ENCODE results near the gene DAB2IP.

The DAB2IP gene

DNA sequence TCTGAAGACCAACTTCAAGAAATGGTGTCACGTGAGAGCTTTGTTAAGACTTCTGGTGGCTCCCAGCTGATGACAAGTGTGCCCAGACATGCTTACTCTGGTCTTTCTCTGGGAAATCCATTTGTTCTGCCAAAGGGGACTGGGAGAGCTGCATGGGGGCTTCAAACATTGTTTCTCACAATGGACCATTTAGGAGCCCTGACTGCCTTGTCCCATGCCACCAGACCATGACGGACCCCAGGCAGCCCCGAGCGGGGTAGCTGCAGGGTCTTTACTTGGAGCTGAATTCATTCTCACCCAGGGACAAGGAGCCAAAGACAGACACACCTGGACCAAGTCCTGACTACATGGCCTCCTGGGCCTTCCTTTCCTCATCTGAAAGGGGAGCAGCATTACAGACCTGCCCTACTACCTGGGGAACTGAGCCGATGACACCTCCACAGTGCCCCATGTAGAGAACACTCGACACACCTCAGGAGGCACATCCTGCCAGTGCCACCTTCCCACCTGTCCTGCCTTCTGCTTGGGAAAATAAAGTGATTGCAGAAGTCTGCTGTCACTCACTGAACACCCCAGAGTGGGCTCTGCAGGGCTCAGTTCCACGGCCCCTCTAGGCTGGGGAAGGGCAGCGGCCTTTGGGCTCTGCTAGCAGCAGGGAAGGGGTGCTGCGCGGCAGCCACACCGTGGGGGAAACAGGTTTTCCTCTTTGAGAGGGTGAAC lies 169.0 kb downstream of the DAB2IP start:
- no peak for DNase-seq

DNA sequence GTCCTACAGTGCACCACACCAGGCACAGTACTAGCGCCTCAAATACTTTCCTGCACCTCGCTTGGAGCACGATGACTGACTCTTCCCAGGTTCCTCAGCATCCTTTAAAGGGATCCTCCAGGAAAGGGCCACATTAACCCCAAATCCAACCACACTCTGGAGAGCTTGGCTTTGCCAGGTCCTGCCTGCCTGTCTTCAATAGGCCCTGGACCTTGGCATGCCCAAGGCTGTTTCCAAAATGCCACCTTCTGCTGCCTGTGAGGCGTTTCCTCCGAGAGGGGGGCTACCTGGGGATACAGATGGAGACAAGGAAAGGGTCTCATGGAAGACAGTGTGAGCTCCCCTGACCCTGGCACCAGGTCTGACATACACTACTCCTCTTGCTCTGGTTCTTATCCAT lies 169.9 kb downstream of the DAB2IP start:
- DNase-seq: no peak

DNA sequence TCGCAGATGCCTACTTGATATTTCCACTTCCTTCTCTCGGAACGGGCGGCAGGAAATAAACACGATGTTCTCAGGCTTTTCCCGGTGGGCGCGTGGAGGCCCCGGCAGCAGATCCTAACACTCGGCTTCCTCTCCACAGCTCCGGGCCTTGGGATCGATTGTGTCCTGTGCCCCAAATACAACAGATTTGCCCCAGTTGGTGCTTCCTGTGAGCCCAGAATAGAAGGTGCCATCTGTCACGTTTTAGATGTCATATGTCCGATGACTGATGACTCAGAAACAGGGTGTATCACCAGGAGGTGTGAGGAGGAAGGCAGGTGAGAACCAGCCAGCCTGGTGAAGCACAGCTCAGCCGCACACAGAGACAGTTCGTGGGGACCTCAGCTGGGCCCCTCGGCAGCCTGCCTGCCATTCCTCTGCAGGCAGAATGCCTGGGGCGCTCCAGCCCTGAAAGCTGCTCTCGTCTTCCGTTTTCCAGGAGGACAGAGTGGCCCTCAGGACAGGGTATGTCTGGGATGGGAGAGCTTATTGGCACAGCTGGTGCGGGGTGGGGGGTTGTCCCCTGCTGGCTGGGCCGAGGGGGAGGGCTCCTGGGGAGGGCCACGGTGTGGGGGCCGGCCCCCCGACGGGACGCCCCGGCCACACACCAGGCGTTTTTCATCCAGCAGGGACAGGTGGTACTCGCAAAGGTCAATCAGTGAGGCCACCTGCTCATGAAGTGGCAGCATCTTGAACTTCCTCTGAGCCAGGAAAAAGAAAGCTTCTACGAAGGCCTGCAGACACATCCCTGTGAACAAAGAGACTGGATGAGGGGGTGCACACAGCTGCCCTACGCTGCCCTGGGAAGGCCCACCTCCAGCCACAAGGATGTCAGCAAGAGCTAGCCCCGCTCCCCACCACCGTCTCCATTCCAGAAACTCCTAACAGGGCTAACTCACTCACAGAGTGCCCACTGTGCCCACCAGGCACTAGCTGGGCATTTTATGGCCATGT lies 171.0 kb downstream of the DAB2IP start:
- DNase-seq: no peak

DNA sequence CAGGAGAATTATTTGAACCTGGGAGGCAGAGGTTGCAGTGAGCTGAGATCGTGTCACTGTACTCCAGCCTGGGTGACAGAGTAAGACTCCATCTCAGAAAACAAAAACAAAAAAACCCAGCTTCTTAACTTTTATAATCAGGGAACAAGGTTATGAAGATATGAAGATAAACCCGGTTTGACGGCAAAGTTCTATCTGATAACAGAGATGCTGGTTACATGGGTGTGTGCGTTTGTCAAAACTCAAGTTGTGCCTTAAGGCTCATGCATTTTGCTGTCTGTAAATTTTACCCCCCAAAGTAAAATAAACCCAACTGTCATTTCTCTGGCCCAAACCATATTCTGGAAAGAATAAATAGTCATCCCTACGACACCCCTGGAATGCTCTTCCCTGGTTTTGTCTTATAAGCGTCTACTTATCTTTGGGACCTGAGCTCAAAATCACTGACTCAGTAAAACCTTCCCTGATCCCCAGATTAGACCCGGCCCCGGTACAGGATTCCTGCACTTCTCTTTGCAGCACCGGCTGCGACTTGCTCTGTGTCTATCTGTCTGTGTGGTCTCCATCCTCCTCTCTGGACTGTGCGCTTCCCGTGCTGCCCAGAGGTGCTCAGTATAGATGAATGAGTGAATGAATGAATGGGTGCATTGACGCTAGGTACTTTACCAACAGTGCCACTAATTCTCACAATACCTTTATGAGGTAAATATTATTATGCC lies 172.2 kb downstream of the DAB2IP start:
- no peak for DNase-seq

DNA sequence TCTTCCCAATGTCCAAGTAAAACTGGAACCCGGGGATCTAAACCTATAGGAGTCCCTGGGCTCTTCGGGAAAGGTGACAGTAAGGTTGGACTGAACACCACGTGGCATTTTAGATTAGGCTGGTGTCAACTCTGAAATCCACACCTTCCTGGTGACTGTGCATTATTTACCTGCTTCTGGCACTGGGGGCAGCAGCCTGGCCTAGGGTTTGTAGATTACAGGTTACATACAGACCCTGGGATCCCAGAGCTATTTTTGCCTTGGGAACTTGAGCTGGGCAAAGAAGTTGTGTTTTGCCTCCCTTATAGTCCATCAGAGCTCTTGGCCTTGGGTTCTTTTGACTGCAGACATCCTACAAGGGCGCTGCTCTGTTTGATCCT lies 173.2 kb downstream of the DAB2IP start:
- DNase-seq: no peak

DNA sequence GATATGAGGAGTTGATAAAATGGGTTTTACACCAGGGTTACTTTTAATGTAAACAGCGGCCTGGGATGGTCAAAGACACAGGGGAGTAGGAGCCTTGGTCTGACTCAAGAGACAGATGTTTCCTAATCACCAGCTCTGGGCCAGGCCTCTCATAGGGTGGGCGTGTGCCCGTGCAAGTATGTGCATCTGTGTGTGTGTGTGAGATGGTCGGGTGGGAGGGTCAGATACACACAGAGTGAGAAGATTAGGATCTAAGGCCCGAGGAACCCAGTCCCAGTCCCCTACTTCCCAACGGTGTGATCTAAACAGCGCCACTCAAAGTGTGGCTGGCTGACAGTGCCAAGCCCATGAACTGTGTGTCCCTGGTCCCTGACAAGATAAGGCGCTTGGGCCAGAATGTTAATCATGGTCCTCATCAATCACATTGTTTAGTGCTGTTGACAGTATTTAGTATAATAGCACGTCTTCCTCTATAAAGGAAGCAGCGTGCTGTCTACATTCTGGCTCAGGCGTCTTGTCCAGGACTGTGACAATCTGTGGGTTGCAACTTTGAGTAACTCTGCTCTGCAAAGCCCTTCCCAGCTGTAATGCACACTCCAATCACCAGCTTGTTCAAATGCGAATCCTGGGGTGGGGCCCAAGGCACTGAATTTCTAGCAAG lies 173.7 kb downstream of the DAB2IP start:
- no peak for DNase-seq

DNA sequence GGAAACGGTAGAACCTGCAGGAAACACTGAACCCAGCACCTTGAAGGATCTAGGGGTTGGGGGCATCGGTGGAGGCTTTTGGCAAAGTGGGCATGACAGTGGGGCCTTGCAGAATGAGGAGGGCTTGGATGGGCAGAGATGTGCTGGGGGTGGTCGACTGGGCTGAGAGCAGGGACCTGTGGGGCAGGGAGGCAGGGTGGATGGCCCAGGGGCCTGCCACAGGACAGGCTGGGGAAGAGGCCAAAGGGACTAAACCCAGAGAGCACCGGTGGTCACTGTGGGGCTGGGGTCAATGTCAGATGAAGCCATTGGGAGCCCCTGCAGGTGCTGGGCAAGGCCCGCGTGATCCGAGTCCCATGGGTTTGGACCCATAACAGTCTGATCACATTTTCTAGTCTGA lies 175.3 kb downstream of the DAB2IP start:
- no peak for DNase-seq

DNA sequence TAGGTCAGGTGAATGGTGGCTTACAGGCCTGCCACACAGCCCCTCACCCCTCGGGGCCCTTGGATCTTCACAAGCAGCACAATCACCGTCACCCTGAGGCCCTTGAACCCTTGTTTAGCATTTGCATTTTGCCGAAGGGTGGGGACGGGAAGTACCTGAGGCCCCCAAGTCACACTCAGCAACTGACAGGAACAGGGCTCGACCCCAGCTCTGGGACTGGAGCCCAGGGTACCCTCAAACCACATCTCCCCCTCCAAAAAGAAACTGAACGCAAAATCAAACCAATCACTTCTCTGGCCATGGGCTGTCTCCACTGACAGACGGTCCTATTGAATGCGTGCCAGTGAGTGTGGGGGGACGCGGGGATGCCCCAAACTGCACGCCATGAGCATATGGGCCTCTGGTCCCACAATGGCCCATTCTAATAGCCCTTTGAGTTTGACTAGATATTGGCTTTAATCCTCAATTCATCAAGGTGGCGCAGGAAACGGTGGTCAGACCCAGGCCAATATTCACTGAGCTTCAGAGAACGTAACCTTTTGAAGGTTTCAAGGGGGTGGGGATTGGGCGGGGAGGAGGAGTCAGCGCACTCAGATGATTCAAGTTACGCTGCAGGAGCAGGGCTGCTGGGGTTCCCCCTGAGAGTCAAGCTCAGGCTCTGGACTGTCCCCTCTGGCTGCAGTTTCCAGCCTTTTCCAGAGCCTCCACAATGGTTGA lies 176.0 kb downstream of the DAB2IP start:
- no peak for DNase-seq

DNA sequence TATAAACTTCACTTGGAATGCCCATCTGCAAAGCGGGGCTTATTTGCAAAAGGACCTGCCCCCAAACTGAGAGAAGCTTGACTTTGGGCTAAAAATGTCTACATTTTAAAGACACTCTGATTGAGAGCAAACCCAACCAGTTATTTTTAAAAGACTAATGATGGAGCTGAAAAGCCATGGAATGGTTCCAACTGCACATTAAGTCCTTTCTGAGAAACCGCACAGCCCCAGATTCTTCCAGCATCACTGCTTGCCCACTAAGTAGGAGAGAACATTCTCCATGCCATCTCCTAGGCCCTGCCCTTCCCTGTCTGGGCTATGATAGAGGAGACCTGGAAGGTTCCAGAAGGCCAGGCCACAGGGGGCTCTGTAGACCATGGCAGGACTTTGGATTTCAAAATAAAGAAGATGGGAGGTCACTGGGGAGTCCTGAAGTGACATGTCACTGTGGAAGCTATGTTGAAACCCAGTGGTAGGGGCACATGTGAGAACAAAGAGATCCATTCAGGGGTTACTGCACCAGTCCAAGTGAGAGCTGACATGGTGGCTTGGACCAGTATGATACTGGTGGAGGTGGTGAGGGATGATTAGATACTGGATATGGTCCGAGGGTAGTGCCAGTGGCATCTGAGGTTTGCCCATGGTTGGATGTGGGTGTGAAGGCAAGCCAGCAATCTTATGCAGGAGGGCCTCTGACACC lies 179.2 kb downstream of the DAB2IP start:
- no peak for DNase-seq

DNA sequence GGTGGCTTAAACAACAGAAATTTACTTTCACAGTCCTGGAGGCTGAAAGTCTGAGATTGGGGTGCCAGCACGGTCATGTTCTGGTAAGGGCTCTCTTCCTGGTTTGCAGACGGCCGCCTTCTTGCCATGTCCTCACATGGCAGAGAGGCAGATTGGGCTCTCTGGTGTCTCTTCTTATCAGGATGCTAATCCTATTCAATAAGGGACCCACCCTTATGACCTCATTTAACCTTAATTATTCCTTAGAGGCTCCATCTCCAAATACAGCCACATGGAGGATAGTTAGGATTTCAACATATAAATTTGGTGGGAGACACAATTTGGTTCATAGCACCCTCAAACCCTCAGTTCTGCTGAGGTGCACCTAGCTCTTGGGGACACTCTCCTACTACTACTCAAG lies 180.4 kb downstream of the DAB2IP start:
- no peak for DNase-seq

DNA sequence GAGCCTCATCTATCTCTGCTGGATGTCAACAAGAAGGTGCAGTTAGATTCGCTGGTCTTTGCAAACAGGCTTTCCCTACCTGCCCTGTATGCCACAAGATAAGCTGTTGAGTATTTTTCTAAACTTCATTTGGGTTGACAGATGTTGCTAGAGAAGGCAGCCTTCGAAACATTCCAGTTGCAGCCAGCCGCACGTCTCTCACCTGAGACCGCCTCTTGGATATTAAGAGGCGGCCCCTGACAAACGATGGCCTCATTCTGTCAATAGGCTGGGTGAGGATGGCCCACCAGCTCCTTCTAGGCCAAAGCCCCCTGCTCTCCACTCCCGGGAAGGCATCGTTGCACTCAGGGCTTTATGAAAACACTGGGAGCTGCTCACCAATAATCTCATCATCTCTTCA lies 181.6 kb downstream of the DAB2IP start:
- DNase-seq: no peak

Measured in fibroblast of skin of back (primary cell).